Spinal cord (tissue), 10 donors: ENCODE data around the gene PRMT7. TPM values are rescaled to one million over a fixed set of nuclear protein-coding genes. Genes with fewer than 3 reads are reported as not detected.

ENCODE experiments used
- DNase-seq, 6 donors: peaks; one replicate each; pipeline versions ENCODE4 v3.0.0 to v3.0.0-alpha.2; 2013 to 2015; ENCODE audit warnings: low spot score in 6 of 6, low read depth in 4 of 6
- H3K27ac ChIP-seq: one replicate; pipeline ENCODE4 v1.5.1; 2013; ENCODE audit warnings: low read depth, low read length, control low read depth
- H3K27me3 ChIP-seq: one replicate; pipeline ENCODE4 v1.6.1; 2013; ENCODE audit warnings: low read length; ENCODE audit not compliant: control insufficient read depth, insufficient read depth
- H3K36me3 ChIP-seq: one replicate; pipeline ENCODE4 v1.6.1; 2013; ENCODE audit warnings: low read length; ENCODE audit not compliant: control insufficient read depth, insufficient read depth
- H3K4me1 ChIP-seq: one replicate; pipeline ENCODE4 v1.6.1; 2013; ENCODE audit warnings: low read length; ENCODE audit not compliant: control insufficient read depth, insufficient read depth
- H3K4me3 ChIP-seq: one replicate; pipeline ENCODE4 v1.5.1; 2013; ENCODE audit warnings: low read depth, low read length, control low read depth
- H3K9me3 ChIP-seq: one replicate; pipeline ENCODE4 v1.6.1; 2013; ENCODE audit warnings: low read length; ENCODE audit not compliant: control insufficient read depth, insufficient read depth
- WGBS: methylation state at CpG from one replicate; pipeline ENCODE4 v1.1.5; 2013; ENCODE audit warnings: missing lambda C conversion rate; ENCODE audit not compliant: insufficient coverage; 5-methylcytosine and 5-hydroxymethylcytosine counted together
- polyA plus RNA-seq, 2 donors: library from polyadenylated mRNA; unstranded; fragments of 120-200 nt; gene quantifications; one replicate each; pipeline ENCODE4 v1.2.1, GENCODE V29; 2013; ENCODE audit not compliant: insufficient read length in 2 of 2
- total RNA-seq, 2 donors: library from RNA; depleted of rRNA in 1 of 2; stranded (reverse); fragments of 120-200 nt in 1 of 2; fragments of >200 nt in 1 of 2; gene quantifications; one replicate each; pipeline versions ENCODE4 v1.2.3 to v1.2.4, GENCODE V29; 2013 to 2014
- donor health status: healthy.

PRMT7 gene
- total and polyA plus RNA-seq, 4 donors = 43.7 to 83.3 (median 66.4) TPM

DNA sequence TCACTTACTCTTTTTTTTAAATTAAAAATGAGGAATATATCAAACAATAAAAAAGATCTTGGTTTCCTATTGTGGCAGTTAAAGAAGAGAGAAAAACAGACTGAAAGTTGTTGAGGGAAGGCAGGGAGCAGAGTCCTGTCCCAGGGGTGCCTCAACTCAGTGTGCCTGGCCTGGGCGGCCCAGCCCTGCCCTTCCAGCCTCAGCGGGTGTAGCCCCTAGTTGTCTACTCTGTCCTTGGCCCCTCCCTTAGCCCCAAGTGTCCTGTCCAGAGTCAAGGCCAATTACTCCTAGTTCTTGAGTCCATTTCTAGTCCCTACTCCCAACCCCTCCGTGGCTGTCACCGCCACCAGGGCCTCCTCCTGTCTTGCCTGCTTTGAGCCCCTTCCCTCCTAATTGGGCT lies 85.0 kb downstream of the PRMT7 start:
- 74% methylated on average over 4 of the region's 4 CpGs for WGBS
- Histone ChIP-seq H3K4me1 (peaks cover 10% of the 10 kb centered on the region), H3K27ac (no peak overlapping the region), H3K9me3 (no peaks in the 10 kb centered on the region), H3K4me3 (no peak overlapping the region), H3K36me3 (no peaks in the 10 kb centered on the region), H3K27me3 (no peaks in the 10 kb centered on the region)
- DNase-seq = no peak

- H3K27me3 ChIP-seq = no peaks in the 10 kb centered on the region
- DNase-seq = peak in 1 of 6 donors; percentile 50
- WGBS = 21% methylated on average over 4 of the region's 6 CpGs
- peaks cover 10% of the 10 kb centered on the region for H3K4me1 ChIP-seq
- H3K27ac ChIP-seq = no peak overlapping the region
- no peak overlapping the region for H3K4me3 ChIP-seq
- no peaks in the 10 kb centered on the region for H3K36me3 ChIP-seq
- H3K9me3 ChIP-seq = no peaks in the 10 kb centered on the region
Observed at GRCh38 chr16:68396481-68396880, 85.7 kb downstream of the PRMT7 start.

- no peak overlapping the region for H3K27ac ChIP-seq
- H3K9me3 ChIP-seq = no peaks in the 10 kb centered on the region
- no peaks in the 10 kb centered on the region for H3K27me3 ChIP-seq
- no peak overlapping the region for H3K4me3 ChIP-seq
- H3K4me1 ChIP-seq = peaks cover 10% of the 10 kb centered on the region
- WGBS = 88% methylated on average over 6 of the region's 6 CpGs
- no peak for DNase-seq
- no peaks in the 10 kb centered on the region for H3K36me3 ChIP-seq
Observed at GRCh38 chr16:68397710-68398201, 86.9 kb downstream of the PRMT7 start.

- WGBS = 87% methylated on average over 2 of the region's 3 CpGs
Observed at GRCh38 chr16:68399456-68399855, 88.6 kb downstream of the PRMT7 start.

GRCh38 chr16:68400083-68400923 lies 89.5 kb downstream of the PRMT7 start:
- 86% methylated on average over 3 of the region's 5 CpGs for WGBS
- H3K27me3 ChIP-seq = no peaks in the 10 kb centered on the region
- no peak overlapping the region for H3K4me3 ChIP-seq
- DNase-seq = no peak
- H3K9me3 ChIP-seq = no peaks in the 10 kb centered on the region
- no peaks in the 10 kb centered on the region for H3K36me3 ChIP-seq
- peaks cover 10% of the 10 kb centered on the region for H3K4me1 ChIP-seq
- no peak overlapping the region for H3K27ac ChIP-seq

More at GRCh38 chr16:68399456-68399855, 88.6 kb downstream of the PRMT7 start:
- Histone ChIP-seq H3K4me3 (no peak overlapping the region), H3K4me1 (peaks cover 10% of the 10 kb centered on the region), H3K36me3 (no peaks in the 10 kb centered on the region), H3K27ac (no peak overlapping the region), H3K27me3 (no peaks in the 10 kb centered on the region), H3K9me3 (no peaks in the 10 kb centered on the region)
- no peak for DNase-seq

- H3K9me3 ChIP-seq = no peaks in the 10 kb centered on the region
- no peak overlapping the region for H3K27ac ChIP-seq
- peaks cover 10% of the 10 kb centered on the region for H3K4me1 ChIP-seq
- no peak overlapping the region for H3K4me3 ChIP-seq
- H3K27me3 ChIP-seq = no peaks in the 10 kb centered on the region
- 83% methylated on average over 5 of the region's 5 CpGs for WGBS
- no peaks in the 10 kb centered on the region for H3K36me3 ChIP-seq
- DNase-seq = no peak
Observed at GRCh38 chr16:68400924-68401460, 90.2 kb downstream of the PRMT7 start.

DNA sequence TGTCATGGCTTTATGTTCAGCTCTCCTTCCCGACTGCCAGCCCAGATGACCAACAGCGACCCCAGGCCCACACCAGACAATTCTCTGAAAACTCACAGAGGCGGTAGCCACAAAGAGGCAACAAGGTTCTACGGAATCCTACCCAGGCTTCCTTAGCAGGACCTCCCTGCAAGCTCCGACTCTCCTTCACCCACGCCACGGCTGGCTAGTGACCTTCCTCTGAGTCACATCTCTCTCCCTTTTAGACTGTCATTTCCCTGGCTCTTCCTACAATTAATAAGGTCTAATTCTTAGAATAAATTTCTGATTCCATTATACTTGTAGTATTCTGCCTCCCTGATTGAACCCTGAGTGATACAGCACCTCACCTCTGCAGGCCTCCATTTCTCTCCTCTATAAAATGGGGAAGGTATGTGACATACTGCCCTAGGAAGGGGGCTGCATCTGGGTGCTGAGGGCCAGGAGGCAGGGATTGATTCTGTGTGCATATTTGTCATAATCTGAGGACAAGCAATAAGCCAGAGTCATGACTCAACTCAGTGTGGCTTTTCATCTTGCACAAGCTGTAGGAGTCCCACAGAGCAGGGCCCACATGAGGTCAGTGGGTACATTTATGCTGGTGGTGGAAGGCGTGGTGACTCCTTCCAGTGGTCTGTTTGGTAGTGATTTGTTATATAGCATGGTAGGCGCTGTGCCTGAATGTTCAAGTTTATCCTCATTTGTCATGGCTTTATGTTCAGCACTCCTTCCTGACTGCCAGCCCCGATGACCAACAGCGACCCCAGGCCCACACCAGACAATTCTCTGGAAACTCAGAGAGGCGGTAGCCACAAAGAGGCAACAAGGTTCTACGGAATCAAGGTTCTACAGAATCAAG lies 91.3 kb downstream of the PRMT7 start:
- Histone ChIP-seq H3K4me1 (peaks cover 12% of the 10 kb centered on the region), H3K27me3 (no peaks in the 10 kb centered on the region), H3K27ac (no peak overlapping the region), H3K36me3 (no peaks in the 10 kb centered on the region), H3K9me3 (no peaks in the 10 kb centered on the region), H3K4me3 (no peak overlapping the region)
- WGBS = 79% methylated on average over 9 of the region's 13 CpGs
- DNase-seq = no peak

GRCh38 chr16:68402748-68403040 lies 91.9 kb downstream of the PRMT7 start:
- no peaks in the 10 kb centered on the region for H3K27me3 ChIP-seq
- no peak overlapping the region for H3K27ac ChIP-seq
- WGBS = 100% methylated on average over 3 of the region's 3 CpGs
- H3K4me1 ChIP-seq = peaks cover 9% of the 10 kb centered on the region
- no peaks in the 10 kb centered on the region for H3K9me3 ChIP-seq
- no peak for DNase-seq
- no peak overlapping the region for H3K4me3 ChIP-seq
- no peaks in the 10 kb centered on the region for H3K36me3 ChIP-seq

- no peaks in the 10 kb centered on the region for H3K27me3 ChIP-seq
- H3K4me3 ChIP-seq = no peak overlapping the region
- no peak overlapping the region for H3K27ac ChIP-seq
- peaks cover 7% of the 10 kb centered on the region for H3K4me1 ChIP-seq
- WGBS = no CpG with 5 or more reads among the region's 1 CpG
- DNase-seq = no peak
- H3K36me3 ChIP-seq = no peaks in the 10 kb centered on the region
- H3K9me3 ChIP-seq = no peaks in the 10 kb centered on the region
Observed at GRCh38 chr16:68403177-68403576, 92.4 kb downstream of the PRMT7 start.
